ENCODE measurements around the gene NOS1AP.
"Not testable (repeated sequence)": the region's sequence is repeated elsewhere in the genome, so short reads cannot be mapped to it uniquely, and the experiment has no call there.

Gene NOS1AP

GRCh38 chr1:162200096-162200847 is 130.8 kb downstream of the NOS1AP start:
- no peak for DNase-seq

GRCh38 chr1:162201062-162201461 is 131.6 kb downstream of the NOS1AP start:
- DNase-seq: not testable (repeated sequence)

- DNase-seq: no peak
These were observed 134.8 kb downstream of the NOS1AP start for GRCh38 chr1:162204129-162204822.

GRCh38 chr1:162204823-162205155 is 135.3 kb downstream of the NOS1AP start:
- DNase-seq: no peak

GRCh38 chr1:162206300-162206699 is 136.8 kb downstream of the NOS1AP start:
- DNase-seq: no peak

- DNase-seq: no peak
These were observed 137.5 kb downstream of the NOS1AP start for GRCh38 chr1:162206749-162207635.

- no peak for DNase-seq
These were observed 138.4 kb downstream of the NOS1AP start for GRCh38 chr1:162207862-162208261.

- no peak for DNase-seq
These were observed 140.7 kb downstream of the NOS1AP start for GRCh38 chr1:162210196-162210595.

- DNase-seq: no peak
These were observed 143.2 kb downstream of the NOS1AP start for GRCh38 chr1:162212713-162213112.

- DNase-seq: no peak
These were observed 143.9 kb downstream of the NOS1AP start for GRCh38 chr1:162213281-162213912.

GRCh38 chr1:162214202-162214601 is 144.7 kb downstream of the NOS1AP start:
- no peak for DNase-seq

GRCh38 chr1:162215902-162216301 is 146.4 kb downstream of the NOS1AP start:
- no peak for DNase-seq

GRCh38 chr1:162216604-162217003 is 147.1 kb downstream of the NOS1AP start:
- DNase-seq: no peak

- no peak for DNase-seq
These were observed 148.2 kb downstream of the NOS1AP start for GRCh38 chr1:162217706-162218105.

- DNase-seq: no peak
These were observed 149.1 kb downstream of the NOS1AP start for GRCh38 chr1:162218546-162218945.

- DNase-seq: no peak
These were observed 149.5 kb downstream of the NOS1AP start for GRCh38 chr1:162218975-162219374.

GRCh38 chr1:162219461-162219860 is 150.0 kb downstream of the NOS1AP start:
- no peak for DNase-seq

- no peak for DNase-seq
These were observed 150.6 kb downstream of the NOS1AP start for GRCh38 chr1:162220009-162220539.

GRCh38 chr1:162222014-162222413 is 152.5 kb downstream of the NOS1AP start:
- no peak for DNase-seq

GRCh38 chr1:162222730-162223129 is 153.2 kb downstream of the NOS1AP start:
- no peak for DNase-seq

- no peak for DNase-seq
These were observed 154.0 kb downstream of the NOS1AP start for GRCh38 chr1:162223488-162223887.

- no peak for DNase-seq
These were observed 154.8 kb downstream of the NOS1AP start for GRCh38 chr1:162224267-162224666.

GRCh38 chr1:162228586-162228985 is 159.1 kb downstream of the NOS1AP start:
- DNase-seq: no peak
